HL-60/S4 treated with retinoic acid at 250 ng/mL for 4 days and 3 days (cell line): ENCODE results near the gene LETM1.
"Not testable (repeated sequence)": the region's sequence is repeated elsewhere in the genome, so short reads cannot be mapped to it uniquely, and the experiment has no call there.

Experiments
- in situ Hi-C: fragments of 300-500 bp; cut with MboI; formaldehyde crosslinking; loops from 2 replicates; pipeline ENCODE4 v1.7.0; 2022; ENCODE audit warnings: low sequenced_read_pairs

Gene LETM1

DNA sequence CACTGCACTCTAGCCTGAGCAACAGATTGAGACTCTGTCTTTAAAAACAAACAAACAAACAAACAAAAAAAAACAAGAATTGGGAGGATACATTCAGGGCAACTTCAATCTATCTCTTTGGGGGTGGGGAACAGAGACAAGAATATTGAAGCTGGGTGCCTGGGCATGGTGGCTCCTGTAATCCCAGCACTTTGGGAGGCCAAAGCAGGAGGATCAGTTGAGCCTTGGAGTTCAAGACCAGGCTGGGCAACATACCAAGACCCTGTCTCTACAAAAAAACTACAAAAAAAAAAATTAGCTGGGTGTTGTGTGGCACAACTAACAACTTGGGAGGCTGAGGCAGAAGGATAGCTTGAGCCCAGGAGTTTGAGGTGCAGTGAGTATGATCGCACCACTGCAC is 1.2 kb downstream of the LETM1 start:
- in situ Hi-C loops: no loop called here

DNA sequence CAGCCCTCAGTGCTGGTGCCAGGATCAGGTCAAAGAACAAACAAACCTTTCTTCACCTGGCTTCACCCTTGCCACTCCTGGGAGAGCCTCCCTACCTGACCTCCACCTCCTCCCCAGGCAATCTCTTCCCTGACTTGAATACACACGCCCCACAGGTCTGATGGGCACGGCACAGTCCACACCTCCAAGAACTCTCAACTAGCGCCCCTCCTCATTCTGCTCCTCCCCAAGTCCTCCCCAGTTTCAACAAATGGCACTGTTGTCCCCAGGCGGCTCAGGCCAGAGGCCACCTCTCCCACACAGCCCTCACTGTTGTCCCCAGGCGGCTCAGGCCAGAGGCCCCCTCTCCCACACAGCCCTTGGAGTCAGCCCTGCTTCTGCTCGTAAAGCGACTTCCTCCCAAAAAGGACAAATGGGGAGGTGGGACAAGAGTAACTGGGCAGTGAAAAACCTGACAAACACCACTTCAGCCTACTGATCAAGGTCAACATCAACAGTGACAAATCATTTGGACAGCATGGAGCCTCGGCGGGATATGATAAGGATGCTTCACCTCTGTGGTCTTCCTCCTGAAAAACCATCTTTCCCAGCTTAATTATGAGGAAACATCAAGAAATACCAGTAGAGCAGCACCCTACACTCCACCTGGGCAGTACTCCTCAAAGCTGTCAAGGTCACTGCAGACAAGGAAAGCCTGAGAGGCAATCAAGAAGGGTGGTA is 2.9 kb downstream of the LETM1 start:
- in situ Hi-C loops: no loop called here

GRCh38 chr4:1851575-1852410 is 4.2 kb downstream of the LETM1 start:
- in situ Hi-C loops: no loop called here

DNA sequence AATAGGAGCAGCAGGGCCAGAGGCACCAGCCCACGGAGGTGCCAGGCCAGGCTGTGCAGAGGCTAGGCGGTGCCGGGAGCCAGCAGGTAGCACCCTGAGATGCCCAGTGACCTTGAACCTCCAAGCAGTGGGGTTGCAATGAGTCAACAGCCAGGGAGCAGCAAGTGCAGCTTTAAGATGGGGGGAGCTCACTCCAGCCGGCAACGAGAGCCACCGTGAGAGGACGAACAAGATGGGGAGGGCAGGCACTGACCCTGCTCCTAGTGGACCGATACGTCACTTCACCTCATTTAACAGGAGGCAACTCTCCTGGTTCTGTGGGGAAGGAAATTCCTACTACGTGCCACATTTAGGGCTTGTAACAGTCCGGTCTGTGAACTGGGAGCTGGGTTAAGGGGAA is 4.8 kb downstream of the LETM1 start:
- in situ Hi-C loops: no loop called here

GRCh38 chr4:1850276-1850675 is 5.7 kb downstream of the LETM1 start:
- in situ Hi-C loops: no loop called here

GRCh38 chr4:1846580-1846979 is 9.4 kb downstream of the LETM1 start:
- in situ Hi-C loops: no loop called here

GRCh38 chr4:1844618-1845017 is 11.3 kb downstream of the LETM1 start:
- in situ Hi-C loops: not testable (repeated sequence)

GRCh38 chr4:1843852-1844251 is 12.1 kb downstream of the LETM1 start:
- in situ Hi-C loops: no loop called here

DNA sequence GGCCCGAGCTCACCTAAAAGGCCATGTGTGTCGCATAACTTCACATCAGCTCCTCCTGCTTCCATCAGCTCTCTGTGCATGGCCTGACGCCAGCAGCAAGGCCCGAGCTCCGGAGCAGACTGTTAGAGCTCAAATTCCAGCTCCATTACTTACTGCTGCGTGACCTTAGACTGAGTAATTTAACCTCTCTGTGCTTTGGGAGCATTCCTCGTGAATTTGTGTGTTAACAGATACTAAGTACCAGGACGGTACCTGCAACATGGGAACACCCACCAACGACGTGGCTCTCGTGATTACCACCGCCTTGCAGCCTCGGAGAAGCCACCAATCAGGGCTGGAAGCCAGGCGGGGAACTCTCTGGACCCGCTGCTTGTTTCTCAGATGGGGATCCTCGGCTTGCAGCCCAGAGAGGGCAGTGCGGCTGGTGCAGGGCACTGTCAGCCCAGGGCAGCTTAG is 12.9 kb downstream of the LETM1 start:
- in situ Hi-C loops: no loop called here

GRCh38 chr4:1842339-1842895 is 13.5 kb downstream of the LETM1 start:
- in situ Hi-C loops: no loop called here

DNA sequence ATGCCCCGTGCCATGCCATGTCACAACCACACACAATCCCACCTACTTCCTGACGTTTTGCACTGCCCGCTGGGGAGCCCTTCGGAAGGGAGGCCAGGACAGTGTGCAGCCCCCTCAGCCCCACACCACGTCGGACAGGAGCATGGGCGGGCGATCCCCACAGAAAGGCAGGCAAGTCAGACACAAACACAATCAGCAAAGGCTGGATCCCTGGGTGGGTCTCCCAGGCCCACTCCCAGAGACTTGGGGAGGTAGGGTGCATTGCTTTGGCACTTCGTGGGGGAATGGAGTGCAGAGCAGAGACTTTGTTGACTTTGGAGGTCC is 14.1 kb downstream of the LETM1 start:
- in situ Hi-C loops: no loop called here

GRCh38 chr4:1841201-1841886 is 14.6 kb downstream of the LETM1 start:
- in situ Hi-C loops: no loop called here

- in situ Hi-C loops: no loop called here
These were observed 16.7 kb downstream of the LETM1 start for GRCh38 chr4:1839282-1839681.

DNA sequence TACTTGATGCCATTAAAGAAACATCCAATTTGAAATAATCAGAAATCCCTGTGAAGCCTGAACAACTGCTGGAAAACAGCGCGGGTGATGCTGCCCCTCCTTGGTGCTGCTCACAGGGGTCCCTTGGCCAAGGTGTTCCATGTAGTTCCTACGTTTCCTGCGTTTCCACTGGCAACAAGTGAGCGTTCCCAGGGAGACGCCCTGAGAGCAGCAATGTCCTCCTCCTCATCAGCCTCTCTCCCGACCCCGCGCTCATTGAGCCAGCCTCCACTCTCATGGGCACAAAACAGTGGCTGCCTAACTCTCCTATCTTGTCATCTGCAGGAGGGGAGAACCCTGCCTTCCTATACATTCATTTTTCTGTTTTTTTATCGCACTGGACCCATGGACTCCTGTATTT is 18.9 kb downstream of the LETM1 start:
- in situ Hi-C loops: no loop called here

- in situ Hi-C loops: no loop called here
These were observed 19.3 kb downstream of the LETM1 start for GRCh38 chr4:1836650-1837049.

GRCh38 chr4:1835836-1836235 is 20.1 kb downstream of the LETM1 start:
- in situ Hi-C loops: not testable (repeated sequence)

- in situ Hi-C loops: no loop called here
These were observed 21.7 kb downstream of the LETM1 start for GRCh38 chr4:1834047-1834775.

DNA sequence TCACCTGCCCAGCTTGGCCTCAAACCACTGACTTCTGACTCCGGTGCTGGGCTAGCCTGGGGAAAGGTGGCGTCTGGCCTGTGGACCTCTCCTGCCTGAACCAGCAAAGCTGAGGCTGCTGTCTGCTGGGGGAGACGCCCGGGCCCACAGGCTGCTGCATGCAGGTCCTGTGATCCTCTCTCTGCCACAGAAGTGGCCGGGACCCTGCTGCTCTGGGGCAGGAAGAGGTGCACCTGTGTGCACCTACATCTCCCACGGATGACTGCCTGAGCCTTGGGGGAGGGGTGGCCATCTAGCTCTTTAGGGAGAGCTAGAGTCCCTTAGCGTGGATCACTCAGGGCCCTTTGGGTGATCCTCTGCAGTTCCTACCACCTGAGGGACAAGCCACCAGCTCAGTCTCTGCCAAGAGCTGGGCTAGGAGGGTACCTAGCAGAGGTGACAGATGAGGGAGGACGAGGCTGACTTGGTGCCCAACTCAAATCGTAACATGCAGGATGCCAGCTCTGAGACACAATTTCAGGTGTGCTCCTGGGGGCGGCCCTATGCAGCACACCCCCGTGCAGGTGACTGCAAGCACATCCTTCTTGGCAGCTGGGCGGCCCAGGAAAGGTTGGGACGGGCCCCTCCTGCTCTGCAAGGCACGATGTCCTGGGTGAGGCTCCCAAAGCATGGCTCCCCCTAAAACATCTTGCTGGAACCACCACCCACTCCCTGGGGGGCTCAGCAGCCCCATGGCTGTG is 22.5 kb downstream of the LETM1 start:
- in situ Hi-C loops: no loop called here

- in situ Hi-C loops: no loop called here
These were observed 23.3 kb downstream of the LETM1 start for GRCh38 chr4:1832690-1833089.

DNA sequence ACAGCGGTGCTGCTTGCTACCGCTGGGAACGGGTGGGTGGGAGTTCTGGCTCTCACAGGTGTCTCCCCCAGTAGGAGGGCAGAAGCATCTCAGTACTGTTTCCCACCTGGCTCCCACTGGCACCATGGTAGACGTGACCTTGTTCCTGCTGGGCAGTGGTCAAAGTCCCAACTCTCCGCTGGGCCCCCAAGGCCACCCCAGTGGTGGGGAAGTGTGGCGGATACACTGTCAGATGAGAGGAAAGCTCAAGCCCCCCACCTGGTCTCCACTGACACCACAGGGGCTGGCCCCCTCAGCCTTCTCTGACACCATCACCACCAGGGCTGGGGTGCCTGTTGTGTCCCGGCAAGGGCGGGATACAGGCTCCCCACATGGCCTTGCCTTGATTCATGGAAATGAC is 24.6 kb downstream of the LETM1 start:
- in situ Hi-C loops: no loop called here
